ENCODE data around the gene SNRPA.

Gene SNRPA

DNA sequence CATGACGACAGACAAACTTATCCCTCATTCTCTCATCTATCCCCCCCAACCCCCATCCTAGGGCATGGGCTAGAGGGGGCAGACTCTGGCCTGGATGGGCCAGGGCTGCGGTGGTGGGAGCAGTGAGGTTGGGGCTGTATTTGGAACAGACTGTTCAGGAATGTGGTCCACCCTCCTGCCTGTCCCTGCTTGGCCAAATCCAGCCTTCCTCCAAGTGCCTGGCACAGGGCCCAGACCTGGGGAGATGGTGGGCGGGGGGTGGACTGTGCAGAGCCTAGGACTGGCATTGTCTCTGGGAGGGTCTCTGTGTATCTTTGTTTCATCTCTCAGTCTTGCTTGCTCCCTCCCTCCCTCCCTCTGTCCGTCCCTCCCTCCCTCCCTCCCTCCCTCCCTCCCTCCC, 62.2 kb downstream of the SNRPA start:
- TF ChIP-seq, protein P1, sequence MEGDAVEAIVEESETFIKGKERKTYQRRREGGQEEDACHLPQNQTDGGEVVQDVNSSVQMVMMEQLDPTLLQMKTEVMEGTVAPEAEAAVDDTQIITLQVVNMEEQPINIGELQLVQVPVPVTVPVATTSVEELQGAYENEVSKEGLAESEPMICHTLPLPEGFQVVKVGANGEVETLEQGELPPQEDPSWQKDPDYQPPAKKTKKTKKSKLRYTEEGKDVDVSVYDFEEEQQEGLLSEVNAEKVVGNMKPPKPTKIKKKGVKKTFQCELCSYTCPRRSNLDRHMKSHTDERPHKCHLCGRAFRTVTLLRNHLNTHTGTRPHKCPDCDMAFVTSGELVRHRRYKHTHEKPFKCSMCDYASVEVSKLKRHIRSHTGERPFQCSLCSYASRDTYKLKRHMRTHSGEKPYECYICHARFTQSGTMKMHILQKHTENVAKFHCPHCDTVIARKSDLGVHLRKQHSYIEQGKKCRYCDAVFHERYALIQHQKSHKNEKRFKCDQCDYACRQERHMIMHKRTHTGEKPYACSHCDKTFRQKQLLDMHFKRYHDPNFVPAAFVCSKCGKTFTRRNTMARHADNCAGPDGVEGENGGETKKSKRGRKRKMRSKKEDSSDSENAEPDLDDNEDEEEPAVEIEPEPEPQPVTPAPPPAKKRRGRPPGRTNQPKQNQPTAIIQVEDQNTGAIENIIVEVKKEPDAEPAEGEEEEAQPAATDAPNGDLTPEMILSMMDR (IDR thresholded peaks at IDR 0.05; ENCODE audit: low read depth, low read length), result no peak
- Histone ChIP-seq H3K4me3 (ENCODE audit: low read depth, low read length) (no peak overlapping the region), H3K9me3 (ENCODE audit: severe bottlenecking) (no peaks in the 10 kb centered on the region), H3K36me3 (peaks cover 17% of the 10 kb centered on the region), H3K27me3 (ENCODE audit: insufficient read depth, low read depth, severe bottlenecking) (no peaks in the 10 kb centered on the region), H3K27ac (no peak overlapping the region)
- no peak for DNase-seq
